Lower leg skin (tissue), 3 donors: ENCODE data around the gene ERC2.

Experiments used
- POLR2A ChIP-seq, 2 donors: fragments of 450-650 bp; IDR thresholded peaks; one replicate each; pipeline ENCODE4 v1.6.1; 2016 to 2017; ENCODE audit warnings: antibody characterized with exemption in 2 of 2, mild to moderate bottlenecking in 1 of 2, moderate library complexity in 1 of 2
- TF ChIP-seq, protein P1 (sequence below), 3 donors: fragments of 450-650 bp; IDR thresholded peaks; one replicate each; pipeline ENCODE4 v1.5.1; 2016; ENCODE audit warnings: antibody characterized with exemption in 3 of 3, mild to moderate bottlenecking in 3 of 3, moderate library complexity in 2 of 3

GRCh38 chr3:55826731-55827496, 641.4 kb downstream of the ERC2 start:
- TF ChIP-seq, protein P1, sequence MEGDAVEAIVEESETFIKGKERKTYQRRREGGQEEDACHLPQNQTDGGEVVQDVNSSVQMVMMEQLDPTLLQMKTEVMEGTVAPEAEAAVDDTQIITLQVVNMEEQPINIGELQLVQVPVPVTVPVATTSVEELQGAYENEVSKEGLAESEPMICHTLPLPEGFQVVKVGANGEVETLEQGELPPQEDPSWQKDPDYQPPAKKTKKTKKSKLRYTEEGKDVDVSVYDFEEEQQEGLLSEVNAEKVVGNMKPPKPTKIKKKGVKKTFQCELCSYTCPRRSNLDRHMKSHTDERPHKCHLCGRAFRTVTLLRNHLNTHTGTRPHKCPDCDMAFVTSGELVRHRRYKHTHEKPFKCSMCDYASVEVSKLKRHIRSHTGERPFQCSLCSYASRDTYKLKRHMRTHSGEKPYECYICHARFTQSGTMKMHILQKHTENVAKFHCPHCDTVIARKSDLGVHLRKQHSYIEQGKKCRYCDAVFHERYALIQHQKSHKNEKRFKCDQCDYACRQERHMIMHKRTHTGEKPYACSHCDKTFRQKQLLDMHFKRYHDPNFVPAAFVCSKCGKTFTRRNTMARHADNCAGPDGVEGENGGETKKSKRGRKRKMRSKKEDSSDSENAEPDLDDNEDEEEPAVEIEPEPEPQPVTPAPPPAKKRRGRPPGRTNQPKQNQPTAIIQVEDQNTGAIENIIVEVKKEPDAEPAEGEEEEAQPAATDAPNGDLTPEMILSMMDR (IDR thresholded peaks at IDR 0.05), result no peak
- no peak for TF ChIP-seq POLR2A (IDR thresholded peaks at IDR 0.05)
